Sciatic nerve (tissue), 2 donors: ENCODE measurements around the gene TMEM121. TPM values are rescaled to one million over a fixed set of nuclear protein-coding genes. Genes with fewer than 3 reads are reported as not detected.
"Not testable (repeated sequence)": the region's sequence is repeated elsewhere in the genome, so short reads cannot be mapped to it uniquely, and the experiment has no call there.

Experiments used
- ATAC-seq: fragments of 200-7000 bp; cut with Tn5 transposase; one replicate; pipeline ENCODE4 v1.9.1; 2020; ENCODE audit warnings: mild to moderate bottlenecking, moderate library complexity
- DNase-seq: peaks from one replicate; pipeline ENCODE4 v3.0.0-alpha.2; 2020; ENCODE audit warnings: low spot score
- intact Hi-C: fragments of 100-400 bp; cut with DNase I; formaldehyde crosslinking; loops from one replicate; pipeline ENCODE4 v1.14.2; 2022
- total RNA-seq: library from RNA; stranded (reverse); fragmentation: NEBNext Ultra II Directional; extraction: Animal tissue kit (Norgen Biotek cat#: 25700); gene quantifications from one replicate; pipeline ENCODE4 v1.2.1, GENCODE V29; 2021
- donor health status: DM: no; HTN: no; CAD: no.
- donor health status: DM: no; HTN: no; CAD: no.

Gene TMEM121
- total RNA-seq, 1 donor from 2014 or later = 8.7 TPM

DNA sequence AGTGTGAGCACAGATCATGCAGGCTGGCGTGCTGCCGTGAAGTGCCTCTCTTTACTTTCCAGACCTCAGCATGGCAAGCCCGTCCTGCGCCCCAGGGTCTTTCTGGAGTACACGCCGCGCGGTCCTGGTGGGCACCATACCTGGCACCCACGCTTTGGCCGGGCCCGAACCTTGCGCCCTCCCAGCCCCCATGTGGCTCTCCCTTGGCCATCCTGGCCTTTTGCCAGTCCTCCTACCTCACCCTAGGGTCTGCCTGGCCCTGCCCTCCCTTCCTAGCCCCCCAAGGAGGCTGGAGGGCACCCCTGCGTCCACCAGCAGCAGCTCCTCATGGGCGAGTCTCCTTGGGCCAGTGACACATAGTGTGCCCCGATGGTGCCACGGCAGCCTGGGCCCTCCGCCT lies 48.0 kb downstream of the TMEM121 start:
- ATAC-seq, intact Hi-C loops: not testable (repeated sequence)
- peak; percentile 37 for DNase-seq

DNA sequence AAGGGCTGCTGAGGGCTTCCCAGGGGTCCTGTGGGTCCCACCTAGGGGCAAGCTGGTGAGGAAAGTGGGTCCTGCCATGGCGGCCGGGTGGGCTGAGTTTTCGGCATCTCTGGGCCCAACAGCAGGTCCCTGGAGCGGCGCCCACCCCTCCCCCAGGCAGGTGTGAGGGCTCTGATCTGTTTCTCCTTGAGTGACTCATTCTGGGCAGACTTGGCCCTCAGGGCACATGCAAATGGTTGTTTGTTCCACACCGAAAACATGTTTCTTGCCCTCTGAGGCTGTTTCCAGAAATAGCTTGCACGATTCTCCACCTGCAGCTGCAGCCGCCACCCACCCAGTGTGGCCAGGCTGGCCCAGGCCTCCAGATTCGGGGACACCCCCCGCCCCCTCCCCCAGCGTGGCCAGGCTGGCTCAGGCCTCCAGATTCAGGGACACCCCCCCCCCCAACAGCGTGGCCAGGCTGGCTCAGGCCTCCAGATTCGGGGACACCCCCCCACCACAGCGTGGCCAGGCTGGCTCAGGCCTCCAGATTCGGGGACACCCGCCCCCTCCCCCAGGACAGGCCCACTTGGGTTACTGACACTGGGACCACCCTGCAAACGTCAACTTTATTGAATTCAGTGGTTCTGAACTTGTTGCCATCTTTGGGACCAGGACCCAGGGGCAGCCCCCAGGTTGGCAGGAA lies 48.8 kb downstream of the TMEM121 start:
- ATAC-seq = not testable (repeated sequence)
- DNase-seq = peak; percentile 0

DNA sequence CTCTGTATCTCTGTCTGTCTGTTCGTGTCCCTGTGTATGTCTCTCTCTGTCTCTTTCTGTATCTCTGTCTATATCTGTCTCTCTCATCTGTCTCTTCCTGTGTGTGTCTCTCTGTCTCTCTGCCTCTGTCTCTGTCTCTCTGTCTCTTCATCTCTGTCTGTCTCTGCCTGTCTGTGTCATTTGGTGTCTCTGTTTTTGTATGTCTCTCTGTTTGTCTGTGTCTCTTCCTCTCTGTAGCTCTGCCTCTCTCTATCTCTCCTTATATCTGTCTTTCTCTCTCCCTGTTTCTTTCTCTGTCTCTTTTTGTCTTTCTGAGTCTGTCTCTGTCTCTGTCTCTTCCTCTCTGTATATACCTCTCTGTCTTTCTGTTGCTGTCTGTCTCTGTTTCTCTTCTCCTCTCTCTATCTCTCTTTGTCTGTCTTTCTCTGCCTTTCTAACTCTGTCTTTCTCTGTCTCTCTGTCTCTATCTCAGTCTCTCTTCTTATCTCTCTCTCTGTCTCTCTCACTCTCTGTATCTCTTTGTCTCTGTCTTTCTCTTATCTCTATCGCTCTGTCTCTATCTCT lies 50.2 kb downstream of the TMEM121 start:
- ATAC-seq = no peak
- no peak for DNase-seq
- intact Hi-C loops = no loop called here

More for the DNA sequence above, 48.8 kb downstream of the TMEM121 start:
- intact Hi-C loops = not testable (repeated sequence)

DNA sequence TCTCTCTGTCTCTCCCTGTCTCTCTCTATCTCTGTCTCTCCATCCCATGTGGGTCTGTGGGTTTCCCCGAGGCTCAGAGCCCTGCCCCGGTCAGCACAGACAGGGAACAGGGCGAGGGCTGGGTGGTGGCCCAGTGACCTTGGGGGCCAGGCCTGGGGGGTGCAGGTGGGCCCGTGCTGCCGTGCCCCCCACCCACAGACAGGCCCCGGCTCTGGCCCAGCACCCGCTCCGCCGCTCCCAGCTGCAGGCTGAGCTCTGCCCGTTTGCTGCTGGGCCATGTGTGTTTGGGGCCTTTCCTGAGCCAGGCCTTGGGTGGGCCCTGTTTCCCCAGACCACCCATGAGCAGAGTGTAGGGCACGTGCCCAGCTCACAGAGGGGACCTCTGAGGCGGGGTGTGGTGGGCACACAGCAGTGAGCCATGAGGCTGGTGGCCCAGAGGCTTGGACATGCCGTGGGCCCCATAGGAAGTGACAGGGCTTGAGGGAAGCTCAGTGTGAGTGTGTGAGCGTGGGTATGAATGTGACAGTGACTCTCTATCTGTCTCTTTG lies 51.0 kb downstream of the TMEM121 start:
- ATAC-seq (no peak), DNase-seq (peak; percentile 28)
- intact Hi-C loops = no loop called here

DNA sequence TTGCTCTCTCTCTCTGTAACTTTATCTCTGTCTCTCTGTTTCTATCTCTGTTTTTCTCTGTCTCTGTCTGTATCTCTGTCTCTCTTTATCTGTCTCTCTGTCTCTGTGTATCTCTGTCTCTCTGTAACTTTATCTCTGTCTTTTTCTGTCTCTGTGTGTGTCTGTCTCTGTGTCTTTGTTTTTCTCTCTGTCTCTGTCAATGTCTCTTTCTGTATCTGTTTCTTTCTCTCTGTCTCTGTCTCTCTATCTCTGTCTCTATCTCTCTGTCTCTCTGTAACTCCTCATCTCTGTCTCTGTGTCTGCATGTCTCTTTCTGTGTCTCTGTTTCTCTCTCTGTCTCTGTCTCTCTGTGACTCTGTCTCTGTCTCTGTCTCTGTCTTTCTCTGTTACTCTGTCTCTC lies 51.7 kb downstream of the TMEM121 start:
- ATAC-seq = no peak
- intact Hi-C loops = no loop called here
- no peak for DNase-seq

DNA sequence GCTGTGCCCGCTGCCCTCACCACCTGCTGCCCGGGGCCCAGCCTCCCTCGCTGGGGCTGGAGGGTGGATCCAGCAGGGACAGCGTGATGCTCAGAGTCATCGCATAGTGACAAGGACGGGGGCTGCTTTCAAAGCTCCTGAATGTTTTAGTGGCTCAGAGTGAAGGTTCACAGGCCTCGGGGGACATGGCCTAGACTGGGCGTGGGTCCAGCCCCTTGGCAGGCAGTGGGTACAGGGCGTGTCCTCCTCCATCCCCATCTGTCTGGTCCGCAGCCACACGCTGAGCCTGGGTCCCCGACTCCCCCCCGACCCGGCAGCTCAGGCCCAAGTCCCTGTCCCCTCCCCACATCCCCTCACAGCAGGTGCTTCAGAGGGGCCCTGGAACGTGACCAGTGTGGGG lies 52.8 kb downstream of the TMEM121 start:
- DNase-seq, intact Hi-C loops, ATAC-seq: not testable (repeated sequence)

Other genes starting within 250 kb of the TMEM121 start
- gene BRF1, start 225.6 kb upstream of the TMEM121 start, total RNA-seq = 48.4 TPM
- gene PACS2, start 211.8 kb upstream of the TMEM121 start, total RNA-seq = 152 TPM
- gene TEX22, start 128.0 kb upstream of the TMEM121 start, total RNA-seq = 6.0 TPM
- 95.2 TPM for gene MTA1, start 106.8 kb upstream of the TMEM121 start, total RNA-seq
- gene CRIP2, start 51.8 kb upstream of the TMEM121 start, total RNA-seq = 172 TPM
- gene CRIP1, start 39.7 kb upstream of the TMEM121 start, total RNA-seq = 112 TPM
- gene TEDC1, start 35.3 kb upstream of the TMEM121 start, total RNA-seq = 14.1 TPM